GM18508 (cell line): ENCODE data around the gene AGK.
"Not testable (repeated sequence)": the region's sequence is repeated elsewhere in the genome, so short reads cannot be mapped to it uniquely, and the experiment has no call there.

ENCODE experiments used
- ATAC-seq: cut with Tn5 transposase; IDR thresholded peaks from one replicate; pipeline ENCODE4 v1.9.1; 2021; ENCODE audit warnings: moderate number of reproducible peaks; ENCODE audit not compliant: insufficient read depth, unreplicated experiment

The AGK gene

GRCh38 chr7:141636053-141636452 is 84.8 kb downstream of the AGK start:
- no peak for ATAC-seq

GRCh38 chr7:141640239-141640840 is 89.1 kb downstream of the AGK start:
- ATAC-seq: no peak

- no peak for ATAC-seq
Measured at GRCh38 chr7:141641876-141642275, 90.7 kb downstream of the AGK start.

GRCh38 chr7:141645188-141645587 is 94.0 kb downstream of the AGK start:
- no peak for ATAC-seq

GRCh38 chr7:141646826-141647480 is 95.7 kb downstream of the AGK start:
- no peak for ATAC-seq

- not testable (repeated sequence) for ATAC-seq
Measured at GRCh38 chr7:141647701-141648100, 96.5 kb downstream of the AGK start.

GRCh38 chr7:141648276-141649114 is 97.3 kb downstream of the AGK start:
- ATAC-seq: no peak

- ATAC-seq: peak; percentile 50
Measured at GRCh38 chr7:141649137-141649864, 98.1 kb downstream of the AGK start.

GRCh38 chr7:141649865-141650634 is 98.8 kb downstream of the AGK start:
- no peak for ATAC-seq

GRCh38 chr7:141651417-141651816 is 100.2 kb downstream of the AGK start:
- no peak for ATAC-seq

GRCh38 chr7:141652691-141653090 is 101.5 kb downstream of the AGK start:
- no peak for ATAC-seq

- ATAC-seq: peak; percentile 62
Measured at GRCh38 chr7:141654551-141654950, 103.3 kb downstream of the AGK start.

GRCh38 chr7:141659501-141659900 is 108.3 kb downstream of the AGK start:
- ATAC-seq: no peak

GRCh38 chr7:141660259-141660658 is 109.0 kb downstream of the AGK start:
- no peak for ATAC-seq

- no peak for ATAC-seq
Measured at GRCh38 chr7:141663081-141663849, 112.1 kb downstream of the AGK start.

- no peak for ATAC-seq
Measured at GRCh38 chr7:141664450-141664849, 113.2 kb downstream of the AGK start.

- ATAC-seq: no peak
Measured at GRCh38 chr7:141665208-141666035, 114.2 kb downstream of the AGK start.

- ATAC-seq: no peak
Measured at GRCh38 chr7:141666071-141666470, 114.9 kb downstream of the AGK start.
